HepG2 (cell line): ENCODE measurements around the gene NGRN. TPM values are rescaled to one million over a fixed set of nuclear protein-coding genes. Genes with fewer than 3 reads are reported as not detected.

Source experiments
- ATAC-seq: fragments of 200-7000 bp; cut with Tn5 transposase; 3 replicates; pipeline ENCODE4 v1.9.1; 2020; ENCODE audit warnings: mild to moderate bottlenecking, moderate library complexity
- BruUV-seq: library from RNA; stranded (reverse); fragments of 400-500 nt; replicated peaks from 2 replicates; lab custom pipeline; 2021; lab: Mats Ljungman, UMichigan
- CTCF ChIA-PET: fragments of 300-600 bp; formaldehyde crosslinking; extraction: SDS; loops from one replicate; lab custom pipeline; 2021; ENCODE audit warnings: low total read pairs, inconsistent platforms, low intra/inter-chr PET ratio; lab: Yijun Ruan, JAX
- POLR2A ChIA-PET: fragments of 350-600 bp; sonication (Branson Sonifier 250); formaldehyde crosslinking; loops from one replicate; lab custom pipeline; 2020; ENCODE audit warnings: antibody characterized with exemption, inconsistent platforms; lab: Yijun Ruan, JAX
- DNase-seq: peaks from one replicate; pipeline ENCODE4 v3.0.0-alpha.2; 2015; ENCODE audit warnings: low spot score
- FAIRE-seq: peaks from 3 replicates; lab custom pipeline; 2011; peaks lifted over from hg19 to GRCh38; lab: Jason Lieb, UNC
- H2AFZ ChIP-seq: one replicate; pipeline ENCODE4 v1.6.1; 2011; ENCODE audit warnings: low read length, inconsistent platforms
- H3K27ac ChIP-seq: fragments of 300-600 bp; 3 replicates; pipeline ENCODE4 v1.8.0; 2011; ENCODE audit warnings: mixed run types, mild to moderate bottlenecking, mixed read lengths, low read length, inconsistent platforms; ENCODE audit not compliant: insufficient read depth; ENCODE audit errors: extremely low read length
- H3K27me3 ChIP-seq, 2 experiments: fragments of 200-600 bp in 1 of 2; 2 replicates in 1 of 2; 3 replicates in 1 of 2; pipeline versions ENCODE4 v1.6.0 to v1.8.0; 2011; ENCODE audit warnings: low read length in 2 of 2, mild to moderate bottlenecking in 2 of 2, moderate library complexity in 2 of 2, inconsistent platforms in 1 of 2; ENCODE audit not compliant: insufficient read depth in 2 of 2, control insufficient read depth in 1 of 2
- H3K36me3 ChIP-seq, 2 experiments: fragments of 200-600 bp in 1 of 2; replicated peaks in 1 of 2; 2 replicates in 1 of 2; 3 replicates in 1 of 2; pipeline versions ENCODE4 v1.5.1 to v1.8.0; 2011; ENCODE audit warnings: low read length in 2 of 2, inconsistent platforms in 1 of 2; ENCODE audit not compliant: insufficient read depth in 2 of 2, control insufficient read depth in 1 of 2
- H3K4me1 ChIP-seq: 2 replicates; pipeline ENCODE4 v1.5.1; 2012; ENCODE audit warnings: low read length, inconsistent platforms; ENCODE audit not compliant: insufficient read depth
- H3K4me2 ChIP-seq: 2 replicates; pipeline ENCODE4 v1.6.0; 2011; ENCODE audit warnings: low read depth, low read length, inconsistent platforms
- H3K4me3 ChIP-seq, 3 experiments: fragments of 200-600 bp in 1 of 3; sonication (generic), shearing (Covaris generic) in 1 of 3; replicated peaks in 1 of 3; 2 replicates each; pipeline ENCODE4 v1.5.1; 2011 to 2016; ENCODE audit warnings: low read length in 3 of 3, inconsistent platforms in 2 of 3, low read depth in 2 of 3, mild to moderate bottlenecking in 2 of 3, control low read depth in 1 of 3, mixed read lengths in 1 of 3; ENCODE audit not compliant: insufficient read depth in 1 of 3
- H3K79me2 ChIP-seq: one replicate; pipeline ENCODE4 v1.6.1; 2011; ENCODE audit warnings: low read length, inconsistent platforms; ENCODE audit not compliant: insufficient read depth
- H3K9ac ChIP-seq: 2 replicates; pipeline ENCODE4 v1.6.0; 2011; ENCODE audit warnings: mild to moderate bottlenecking, low read depth, low read length, inconsistent platforms; ENCODE audit not compliant: insufficient read depth
- H3K9me3 ChIP-seq: 2 replicates; pipeline ENCODE4 v1.5.1; 2012; ENCODE audit warnings: mild to moderate bottlenecking, low read length
- H4K20me1 ChIP-seq: 2 replicates; pipeline ENCODE4 v1.6.0; 2011; ENCODE audit warnings: inconsistent platforms, mild to moderate bottlenecking, low read length, moderate library complexity; ENCODE audit not compliant: insufficient read depth
- KLF15 ChIP-seq: sonication (generic); formaldehyde crosslinking; IDR thresholded peaks from 2 replicates; pipeline ENCODE4 v1.8.1; 2023; ENCODE audit warnings: borderline replicate concordance, mild to moderate bottlenecking, inconsistent platforms, missing genetic modification reagents, mixed read lengths
- POGZ ChIP-seq: sonication (generic); formaldehyde crosslinking; IDR thresholded peaks from 2 replicates; pipeline ENCODE4 v1.4.0; 2020; ENCODE audit warnings: mild to moderate bottlenecking, missing genetic modification reagents
- RBM22 ChIP-seq: fragments of 200-400 bp; formaldehyde crosslinking; optimal IDR thresholded peaks from 2 replicates; pipeline ENCODE3; 2017; ENCODE audit warnings: mild to moderate bottlenecking, low read length, moderate library complexity
- SMAD9 ChIP-seq: sonication (generic); formaldehyde crosslinking; IDR thresholded peaks from 2 replicates; pipeline ENCODE4 v1.5.1; 2020; ENCODE audit warnings: mild to moderate bottlenecking, missing genetic modification reagents
- SPEN ChIP-seq: sonication (generic); formaldehyde crosslinking; IDR thresholded peaks from 2 replicates; pipeline ENCODE4 v1.5.1; 2020; ENCODE audit warnings: low read depth, mild to moderate bottlenecking, missing genetic modification reagents
- ZBTB1 ChIP-seq: sonication (generic); formaldehyde crosslinking; IDR thresholded peaks from 2 replicates; pipeline ENCODE4 v1.4.0; 2020; ENCODE audit warnings: missing genetic modification reagents, borderline replicate concordance
- ZMYM4 ChIP-seq: sonication (generic); formaldehyde crosslinking; IDR thresholded peaks from 2 replicates; pipeline ENCODE4 v1.8.1; 2023; ENCODE audit warnings: mild to moderate bottlenecking, missing genetic modification reagents
- ZNF17 ChIP-seq: sonication (generic); formaldehyde crosslinking; IDR thresholded peaks from 2 replicates; pipeline ENCODE4 v1.5.0; 2020; ENCODE audit warnings: mild to moderate bottlenecking, missing genetic modification reagents
- ZNF549 ChIP-seq: sonication (generic); formaldehyde crosslinking; IDR thresholded peaks from 2 replicates; pipeline ENCODE4 v1.5.0; 2020; ENCODE audit warnings: missing genetic modification reagents
- ZNF563 ChIP-seq: sonication (generic); formaldehyde crosslinking; IDR thresholded peaks from 2 replicates; pipeline ENCODE4 v1.8.0; 2022; ENCODE audit warnings: mild to moderate bottlenecking, moderate library complexity, missing genetic modification reagents
- WGBS: methylation state at CpG from one replicate; pipeline ENCODE4 v1.1.6; 2017; ENCODE audit warnings: low lambda C conversion rate; 5-methylcytosine and 5-hydroxymethylcytosine counted together
- in situ Hi-C: cut with HindIII; loops from 2 replicates; pipeline ENCODE4 v1.10.0; 2017; ENCODE audit warnings: low pct_unique_long_range_greater_than_20kb; ENCODE audit not compliant: extremely low pct_ligation_motif_present
- intact Hi-C: fragments of 100-400 bp; cut with micrococcal nuclease; formaldehyde crosslinking; loops from one replicate; pipeline ENCODE4 v1.10.0; 2022; ENCODE audit not compliant: unreplicated experiment
- polyA plus RNA-seq, 8 experiments: library from polyadenylated mRNA; depleted of rRNA in 3 of 8; stranded (reverse) in 7 of 8; unstranded in 1 of 8; fragments of >200 nt; fragmentation: Illumina TruSeq in 4 of 8; extraction: Trizol in 4 of 8; gene quantifications; 2 replicates each; pipeline versions ENCODE4 v1.2.1 to v1.2.3, GENCODE V29; 2011 to 2016; ENCODE audit warnings: low read depth in 4 of 8, missing spikeins in 1 of 8, mixed read lengths in 1 of 8; ENCODE audit not compliant: insufficient read depth in 1 of 8
- total RNA-seq, 5 experiments: library from RNA; depleted of rRNA; stranded (reverse); fragments of >200 nt; fragmentation: Illumina TruSeq; extraction: Trizol; gene quantifications; 2 replicates each; pipeline ENCODE4 v1.2.3, GENCODE V29; 2016; ENCODE audit warnings: low read depth in 1 of 5
- TF ChIP-seq, protein P1 (sequence below): sonication (generic); formaldehyde crosslinking; IDR thresholded peaks from 2 replicates; pipeline ENCODE4 v1.4.0; 2020; ENCODE audit warnings: low read depth, mild to moderate bottlenecking, missing genetic modification reagents

The NGRN gene
- total and polyA plus RNA-seq, 2 of the 13 experiments (the other 11 are each of a cell fraction or from before 2014, with no cell fraction given), result 39.8 to 63.7 TPM

DNA sequence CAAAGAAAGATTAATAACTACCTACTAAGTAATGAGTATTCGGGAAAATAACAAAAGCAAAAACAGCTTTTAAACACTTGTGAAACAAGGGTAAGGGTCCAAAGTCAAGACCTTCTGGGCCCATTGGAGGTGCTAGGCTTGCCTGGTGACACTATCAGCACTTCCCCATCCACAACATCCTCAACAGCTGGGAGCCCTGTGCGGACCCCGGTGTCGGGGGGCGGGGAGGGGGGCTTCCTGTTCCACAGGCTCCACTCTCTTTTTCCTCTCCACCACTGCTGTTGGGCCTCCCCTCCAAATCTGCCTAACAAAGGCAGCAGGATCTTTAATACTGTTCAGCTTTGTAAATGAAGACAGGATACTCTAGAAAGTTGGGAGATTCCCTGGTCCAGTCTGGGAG lies 21.6 kb downstream of the NGRN start:
- no peak for ATAC-seq
- H3K4me1 ChIP-seq, result peaks cover 5% of the 10 kb centered on the region
- TF ChIP-seq SMAD9 (no peak), ZNF549 (CRISPR knock-in tag) (no peak), KLF15 (CRISPR knock-in tag) (no peak), POGZ (CRISPR knock-in tag) (no peak), ZMYM4 (CRISPR knock-in tag) (no peak), SPEN (CRISPR knock-in tag) (no peak), ZNF563 (CRISPR knock-in tag) (no peak), ZNF17 (CRISPR knock-in tag) (no peak), ZBTB1 (CRISPR knock-in tag) (no peak), RBM22 (no peak)
- TF ChIP-seq, protein P1, sequence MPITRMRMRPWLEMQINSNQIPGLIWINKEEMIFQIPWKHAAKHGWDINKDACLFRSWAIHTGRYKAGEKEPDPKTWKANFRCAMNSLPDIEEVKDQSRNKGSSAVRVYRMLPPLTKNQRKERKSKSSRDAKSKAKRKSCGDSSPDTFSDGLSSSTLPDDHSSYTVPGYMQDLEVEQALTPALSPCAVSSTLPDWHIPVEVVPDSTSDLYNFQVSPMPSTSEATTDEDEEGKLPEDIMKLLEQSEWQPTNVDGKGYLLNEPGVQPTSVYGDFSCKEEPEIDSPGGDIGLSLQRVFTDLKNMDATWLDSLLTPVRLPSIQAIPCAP (CRISPR knock-in tag), result no peak
- BruUV-seq, result no TSS peak
- in situ Hi-C loops (no loop called here), intact Hi-C loops (no loop called here)
- H3K4me3 ChIP-seq, result no peak overlapping the region
- H2AFZ ChIP-seq, result no peak overlapping the region
- no peaks in the 10 kb centered on the region for H3K9me3 ChIP-seq
- no peaks in the 10 kb centered on the region; a peak in 1 of 5 replicates for H3K27me3 ChIP-seq
- no peaks in the 10 kb centered on the region for H4K20me1 ChIP-seq
- CTCF ChIA-PET, result no interaction called here
- H3K27ac ChIP-seq, result no peak overlapping the region
- H3K4me2 ChIP-seq, result peak overlapping the region; percentile 29; the same call in 1 of the 2 replicates
- no peak overlapping the region for H3K9ac ChIP-seq
- POLR2A ChIA-PET, result no interaction called here
- 12% methylated on average over 5 of the region's 5 CpGs for WGBS
- DNase-seq, result no peak
- H3K36me3 ChIP-seq, result no peaks in the 10 kb centered on the region
- no peak for FAIRE-seq
- H3K79me2 ChIP-seq, result no peaks in the 10 kb centered on the region
